ENCODE measurements around the gene PLEKHS1. TPM values are rescaled to one million over a fixed set of nuclear protein-coding genes. Genes with fewer than 3 reads are reported as not detected.
A peak's percentile ranks its signal among the peaks of the same experiment; 100 is the strongest.

The PLEKHS1 gene
- total RNA-seq, 1 donor from 2014 or later: 0.11 TPM

DNA sequence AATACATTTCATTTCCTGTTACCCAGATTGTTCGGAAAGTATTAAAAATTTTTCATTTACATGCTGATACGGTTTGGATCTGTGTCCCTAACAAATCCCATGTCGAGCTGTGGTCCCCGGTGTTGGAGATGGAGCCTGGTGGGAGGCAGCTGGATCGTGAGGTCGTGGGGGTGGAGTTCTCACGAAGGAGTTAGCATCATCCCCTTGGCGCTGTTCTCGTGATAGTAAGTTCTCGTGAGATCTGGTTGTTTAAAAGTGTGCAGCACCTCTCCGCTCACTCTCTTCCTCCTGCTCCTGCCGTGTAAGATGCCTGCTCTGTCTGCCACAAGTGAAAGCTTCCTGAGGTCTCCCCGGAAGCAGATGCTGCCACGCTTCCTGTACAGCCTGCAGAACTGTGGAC is 30.9 kb downstream of the PLEKHS1 start:
- H3K36me3 Mint-ChIP-seq (ENCODE audit: unreplicated experiment): no peaks in the 10 kb centered on the region
- DNase-seq (ENCODE audit: extremely low spot score, unreplicated experiment): no peak
- TF ChIP-seq, protein P1, sequence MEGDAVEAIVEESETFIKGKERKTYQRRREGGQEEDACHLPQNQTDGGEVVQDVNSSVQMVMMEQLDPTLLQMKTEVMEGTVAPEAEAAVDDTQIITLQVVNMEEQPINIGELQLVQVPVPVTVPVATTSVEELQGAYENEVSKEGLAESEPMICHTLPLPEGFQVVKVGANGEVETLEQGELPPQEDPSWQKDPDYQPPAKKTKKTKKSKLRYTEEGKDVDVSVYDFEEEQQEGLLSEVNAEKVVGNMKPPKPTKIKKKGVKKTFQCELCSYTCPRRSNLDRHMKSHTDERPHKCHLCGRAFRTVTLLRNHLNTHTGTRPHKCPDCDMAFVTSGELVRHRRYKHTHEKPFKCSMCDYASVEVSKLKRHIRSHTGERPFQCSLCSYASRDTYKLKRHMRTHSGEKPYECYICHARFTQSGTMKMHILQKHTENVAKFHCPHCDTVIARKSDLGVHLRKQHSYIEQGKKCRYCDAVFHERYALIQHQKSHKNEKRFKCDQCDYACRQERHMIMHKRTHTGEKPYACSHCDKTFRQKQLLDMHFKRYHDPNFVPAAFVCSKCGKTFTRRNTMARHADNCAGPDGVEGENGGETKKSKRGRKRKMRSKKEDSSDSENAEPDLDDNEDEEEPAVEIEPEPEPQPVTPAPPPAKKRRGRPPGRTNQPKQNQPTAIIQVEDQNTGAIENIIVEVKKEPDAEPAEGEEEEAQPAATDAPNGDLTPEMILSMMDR (IDR thresholded peaks at IDR 0.05): no peak
- H3K4me3 Mint-ChIP-seq (ENCODE audit: unreplicated experiment): no peak overlapping the region
- no peak overlapping the region for H3K27ac Mint-ChIP-seq (ENCODE audit: unreplicated experiment)
- H3K4me1 Mint-ChIP-seq (ENCODE audit: unreplicated experiment): no peaks in the 10 kb centered on the region
- no peaks in the 10 kb centered on the region for H3K9me3 Mint-ChIP-seq (ENCODE audit: unreplicated experiment)
- H3K27me3 Mint-ChIP-seq (ENCODE audit: unreplicated experiment): peaks cover 22% of the 10 kb centered on the region

DNA sequence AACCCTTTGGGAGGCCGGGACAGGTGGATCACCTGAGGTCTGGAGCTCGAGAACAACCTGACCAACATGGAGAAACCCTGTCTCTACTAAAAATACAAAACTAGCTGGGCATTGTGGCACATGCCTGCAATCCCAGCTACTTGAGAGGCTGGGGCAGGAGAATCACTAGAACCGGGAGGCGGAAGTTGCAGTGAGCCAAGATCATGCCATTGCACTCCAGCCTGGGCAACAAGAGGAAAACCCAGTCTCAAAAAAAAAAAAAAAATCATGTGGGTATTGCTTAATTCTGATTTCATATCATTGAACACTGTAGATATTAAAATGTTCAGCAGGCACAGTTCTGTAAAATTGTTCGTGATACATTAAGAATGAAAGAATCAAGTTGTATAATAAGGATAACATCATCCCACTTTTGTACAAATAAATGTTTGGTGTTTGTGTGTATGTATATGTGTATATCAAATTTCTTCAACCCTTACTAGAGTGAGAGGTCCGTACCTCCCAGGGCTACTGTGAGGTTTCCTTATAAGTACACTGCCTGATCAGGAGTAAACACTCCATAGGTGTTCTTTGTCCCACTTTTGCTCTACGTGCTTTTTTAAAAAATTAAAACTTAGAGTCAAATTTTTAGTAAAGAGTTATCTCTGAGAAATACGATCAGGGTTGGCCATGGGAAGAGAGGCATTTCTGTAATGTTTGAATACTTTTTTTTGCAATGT is 31.7 kb downstream of the PLEKHS1 start:
- no peak for DNase-seq (ENCODE audit: extremely low spot score, unreplicated experiment)
- peaks cover under 1% of the 10 kb centered on the region for H3K4me1 Mint-ChIP-seq (ENCODE audit: unreplicated experiment)
- no peaks in the 10 kb centered on the region for H3K36me3 Mint-ChIP-seq (ENCODE audit: unreplicated experiment)
- peaks cover 21% of the 10 kb centered on the region for H3K27me3 Mint-ChIP-seq (ENCODE audit: unreplicated experiment)
- H3K4me3 Mint-ChIP-seq (ENCODE audit: unreplicated experiment): no peak overlapping the region
- no peaks in the 10 kb centered on the region for H3K9me3 Mint-ChIP-seq (ENCODE audit: unreplicated experiment)
- H3K27ac Mint-ChIP-seq (ENCODE audit: unreplicated experiment): no peak overlapping the region
- TF ChIP-seq, protein P1 (IDR thresholded peaks at IDR 0.05): no peak

DNA sequence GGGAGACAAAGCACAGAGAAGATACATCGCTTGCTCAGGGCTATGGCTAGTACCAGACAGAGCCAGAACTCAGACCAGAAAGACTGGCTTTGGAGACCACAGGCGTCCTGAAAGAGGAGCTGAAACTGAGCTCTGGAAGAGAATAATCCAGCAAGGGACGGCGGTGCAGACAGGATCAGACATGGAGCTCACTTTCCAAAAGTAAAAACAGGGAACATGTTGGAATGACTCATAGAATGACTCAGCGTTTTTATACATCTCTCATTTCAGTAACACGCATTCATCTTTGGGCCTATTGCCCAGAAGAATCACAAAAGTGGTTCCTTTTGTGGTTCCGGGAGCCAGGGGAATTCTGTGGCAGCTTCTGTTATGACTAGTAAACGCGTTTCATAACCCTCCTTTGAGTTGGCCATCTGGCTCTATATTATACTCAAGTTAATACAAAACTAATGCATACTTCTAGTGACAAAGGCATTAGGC is 37.2 kb downstream of the PLEKHS1 start:
- no peak overlapping the region for H3K4me3 Mint-ChIP-seq (ENCODE audit: unreplicated experiment)
- H3K9me3 Mint-ChIP-seq (ENCODE audit: unreplicated experiment): no peaks in the 10 kb centered on the region
- H3K36me3 Mint-ChIP-seq (ENCODE audit: unreplicated experiment): no peaks in the 10 kb centered on the region
- peak overlapping the region; percentile 87 for H3K27ac Mint-ChIP-seq (ENCODE audit: unreplicated experiment)
- no peak for DNase-seq (ENCODE audit: extremely low spot score, unreplicated experiment)
- H3K27me3 Mint-ChIP-seq (ENCODE audit: unreplicated experiment): no peaks in the 10 kb centered on the region
- TF ChIP-seq, protein P1 (IDR thresholded peaks at IDR 0.05): no peak
- peaks cover 11% of the 10 kb centered on the region for H3K4me1 Mint-ChIP-seq (ENCODE audit: unreplicated experiment)

DNA sequence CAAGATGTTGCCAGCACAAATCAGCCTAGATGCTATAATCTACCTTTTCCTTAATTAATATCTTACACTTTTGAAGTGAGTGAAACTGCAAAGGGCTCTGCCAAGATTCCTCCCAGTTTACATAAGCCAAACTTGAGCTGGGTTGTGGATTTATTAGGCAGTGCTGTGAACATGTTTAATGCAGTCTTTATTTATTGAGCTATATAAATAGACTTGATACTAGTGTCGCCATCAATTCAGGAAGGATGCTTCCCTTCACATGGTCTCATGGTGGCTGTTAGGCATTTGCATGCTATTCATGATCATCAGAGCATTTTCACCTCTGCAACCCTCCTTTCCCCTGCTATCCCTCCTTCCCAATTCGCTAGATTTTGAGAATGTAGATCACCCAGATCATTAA is 40.2 kb downstream of the PLEKHS1 start:
- peaks cover 18% of the 10 kb centered on the region for H3K4me1 Mint-ChIP-seq (ENCODE audit: unreplicated experiment)
- TF ChIP-seq, protein P1 (IDR thresholded peaks at IDR 0.05): no peak
- H3K9me3 Mint-ChIP-seq (ENCODE audit: unreplicated experiment): no peaks in the 10 kb centered on the region
- peaks cover 18% of the 10 kb centered on the region for H3K27me3 Mint-ChIP-seq (ENCODE audit: unreplicated experiment)
- DNase-seq (ENCODE audit: extremely low spot score, unreplicated experiment): no peak
- no peak overlapping the region for H3K27ac Mint-ChIP-seq (ENCODE audit: unreplicated experiment)
- H3K4me3 Mint-ChIP-seq (ENCODE audit: unreplicated experiment): no peak overlapping the region
- no peaks in the 10 kb centered on the region for H3K36me3 Mint-ChIP-seq (ENCODE audit: unreplicated experiment)

DNA sequence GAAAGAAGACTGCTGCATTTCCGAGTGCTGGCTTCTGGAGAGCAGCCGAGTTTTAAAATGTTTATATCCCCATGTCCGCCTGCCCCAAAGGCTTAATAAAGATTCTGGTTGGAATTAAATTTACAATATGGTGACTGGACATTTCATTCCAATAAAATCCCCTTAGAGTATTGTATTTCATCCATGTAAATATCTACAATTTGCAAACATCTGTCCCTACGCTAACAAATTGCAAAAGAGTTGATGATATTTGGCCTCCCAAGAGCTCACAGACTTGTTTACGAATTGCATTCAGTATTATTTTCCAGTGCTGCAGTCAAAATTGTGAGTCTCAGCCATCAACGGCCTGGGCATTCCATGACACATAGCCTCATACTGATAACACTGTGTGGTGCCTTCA is 50.1 kb downstream of the PLEKHS1 start:
- Mint-ChIP-seq H3K36me3 (ENCODE audit: unreplicated experiment) (no peaks in the 10 kb centered on the region), H3K27me3 (ENCODE audit: unreplicated experiment) (peaks cover 33% of the 10 kb centered on the region), H3K4me1 (ENCODE audit: unreplicated experiment) (peaks cover 1% of the 10 kb centered on the region), H3K27ac (ENCODE audit: unreplicated experiment) (no peak overlapping the region), H3K4me3 (ENCODE audit: unreplicated experiment) (no peak overlapping the region), H3K9me3 (ENCODE audit: unreplicated experiment) (no peaks in the 10 kb centered on the region)
- no peak for DNase-seq (ENCODE audit: extremely low spot score, unreplicated experiment)
- TF ChIP-seq, protein P1 (IDR thresholded peaks at IDR 0.05): no peak

Data from osteocyte (in vitro differentiated cells).